Measurements from ENCODE around the gene ADCY7. TPM values are rescaled to one million over a fixed set of nuclear protein-coding genes. Genes with fewer than 3 reads are reported as not detected.
A peak's percentile ranks its signal among the peaks of the same experiment; 100 is the strongest.

ADCY7 gene
- total and polyA plus RNA-seq, 2 of the 4 experiments (the other 2 are of a cell fraction), result 15.2 to 17.1 TPM

DNA sequence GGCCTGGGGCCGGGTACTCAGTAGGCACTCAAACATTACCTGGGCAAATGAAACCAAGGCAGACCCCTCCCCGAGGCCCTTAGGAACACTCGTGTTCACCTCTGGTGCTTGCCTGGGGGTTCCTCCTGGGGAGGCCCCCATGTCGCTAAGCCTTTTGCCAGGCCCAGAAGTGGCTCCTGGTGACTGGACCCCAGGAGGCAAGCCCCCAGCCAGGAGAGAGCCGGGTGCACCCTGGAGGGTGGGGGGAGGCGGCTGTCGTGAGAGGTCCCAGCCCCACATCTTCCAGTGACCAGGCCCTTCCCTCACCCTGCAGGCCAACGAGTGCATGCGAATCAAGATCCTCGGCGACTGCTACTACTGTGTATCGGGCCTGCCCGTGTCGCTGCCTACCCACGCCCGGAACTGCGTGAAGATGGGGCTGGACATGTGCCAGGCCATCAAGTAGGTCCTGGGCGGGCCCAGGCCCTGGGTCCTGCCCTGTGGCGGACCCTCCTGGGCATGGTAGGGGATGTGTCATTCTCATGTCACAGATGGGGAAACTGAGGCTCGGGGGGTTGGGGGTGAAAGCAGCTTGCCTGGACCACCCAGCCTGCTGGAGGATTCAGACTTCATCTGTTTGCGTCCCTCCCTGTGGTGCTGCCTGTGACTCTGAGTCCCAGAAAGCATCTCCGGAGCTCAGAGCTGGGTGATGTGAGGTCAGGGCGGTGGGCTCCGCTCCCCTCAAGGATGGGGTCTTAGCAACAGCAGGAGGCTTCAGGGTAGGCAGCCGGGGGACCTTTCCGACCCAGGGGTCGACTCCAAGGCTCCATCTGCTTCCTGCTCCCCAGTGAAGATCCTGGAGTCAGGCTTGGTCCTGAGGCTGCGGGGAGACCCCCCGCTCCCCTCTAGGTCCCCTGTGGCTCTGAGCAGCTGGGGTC lies 32.5 kb downstream of the ADCY7 start:
- Histone ChIP-seq H3K27ac (ENCODE audit: insufficient read depth, low read length) (no peak overlapping the region), H3K4me2 (ENCODE audit: low read depth, low read length) (no peak overlapping the region), H3K9me3 (ENCODE audit: control insufficient read depth, insufficient read depth, low read length) (no peaks in the 10 kb centered on the region), H2AK9ac (replicated peaks; ENCODE audit: low read depth, low read length, poor library complexity) (peak overlapping the region; percentile 16), H3K14ac (replicated peaks; ENCODE audit: low read depth, low read length) (no peak overlapping the region), H2BK5ac (ENCODE audit: low read depth, low read length, poor library complexity, severe bottlenecking) (no peak overlapping the region), H3K9me1 (ENCODE audit: insufficient read depth, low read length) (peaks cover 23% of the 10 kb centered on the region), H4K8ac (ENCODE audit: low read depth in 2 of 2, low read length in 2 of 2) (no peak overlapping the region), H3K4ac (ENCODE audit: low read depth, low read length) (no peak overlapping the region), H3K36me3 (ENCODE audit: control insufficient read depth, insufficient read depth, low read length) (peaks cover under 1% of the 10 kb centered on the region; the same call in 1 of the 2 replicates), H3K4me3 (ENCODE audit: insufficient read depth, low read depth, low read length) (no peak overlapping the region), H4K20me1 (ENCODE audit: insufficient read depth, low read length) (no peaks in the 10 kb centered on the region), H2AK5ac (ENCODE audit: low read depth, low read length) (no peak overlapping the region), H4K91ac (ENCODE audit: insufficient read depth, low read depth, low read length) (no peak overlapping the region), H3K27me3 (ENCODE audit: control insufficient read depth, insufficient read depth, low read length) (no peaks in the 10 kb centered on the region), H3K9ac (ENCODE audit: low read depth, low read length) (no peak overlapping the region), H3K23ac (ENCODE audit: low read depth, low read length) (no peak overlapping the region), H2BK15ac (ENCODE audit: low read depth, low read length) (no peak overlapping the region), H3K79me1 (ENCODE audit: low read depth in 1 of 2, low read length in 2 of 2) (peaks cover 0 to 7% of the 10 kb centered on the region in 2 experiments; a peak in 1 of 4 replicates), H2BK120ac (ENCODE audit: low read depth, low read length) (no peak overlapping the region), H2AFZ (replicated peaks; ENCODE audit: low read length, poor library complexity) (no peak overlapping the region), H3K18ac (ENCODE audit: low read depth, low read length) (no peak overlapping the region), H3K4me1 (ENCODE audit: control insufficient read depth, insufficient read depth, low read length) (peaks cover 30% of the 10 kb centered on the region), H4K5ac (ENCODE audit: low read depth, low read length) (no peak overlapping the region), H3K56ac (ENCODE audit: extremely low read depth, insufficient read depth, low read length) (no peak overlapping the region), H2BK20ac (ENCODE audit: low read depth, low read length) (no peak overlapping the region)
- in situ Hi-C loops (cut with MboI; ENCODE audit: low sequenced_read_pairs), result no loop called here
- dilution Hi-C loops (cut with HindIII; ENCODE audit: low sequenced_read_pairs, unreplicated experiment), result no loop called here
- no peak for TF ChIP-seq MXI1 (IDR thresholded peaks at IDR 0.05; ENCODE audit: borderline replicate concordance, low read depth, low read length)
- ChIA-PET CTCF (no interaction called here), POLR2A (ENCODE audit: unreplicated experiment) (no interaction called here)
- intact Hi-C loops (cut with micrococcal nuclease), result no loop called here
- BruUV-seq (replicated peaks), result no TSS peak
- ATAC-seq (ENCODE audit: low read depth) (no peak), DNase-seq (no peak)
- 86% methylated on average over 11 of the region's 29 CpGs; no CpG with 5 or more reads in 1 of the 2 experiments for WGBS, 2 experiments (ENCODE audit: extremely low coverage in 2 of 2, insufficient read length in 1 of 2)

Data from IMR-90 (cell line).